HG02840 (cell line): Measurements from ENCODE around the gene ZNHIT2.

Experiments
- ATAC-seq: cut with Tn5 transposase; IDR thresholded peaks from one replicate; pipeline ENCODE4 v1.9.1; 2021; ENCODE audit warnings: mild to moderate bottlenecking, moderate library complexity, moderate number of reproducible peaks; ENCODE audit not compliant: unreplicated experiment, low FRiP score

Gene ZNHIT2

GRCh38 chr11:65078786-65079342, 38.6 kb downstream of the ZNHIT2 start:
- ATAC-seq = no peak

GRCh38 chr11:65078151-65078550, 39.4 kb downstream of the ZNHIT2 start:
- no peak for ATAC-seq

GRCh38 chr11:65077451-65077850, 40.0 kb downstream of the ZNHIT2 start:
- ATAC-seq = no peak

GRCh38 chr11:65072631-65072966, 44.9 kb downstream of the ZNHIT2 start:
- no peak for ATAC-seq

- no peak for ATAC-seq
Measured at GRCh38 chr11:65071907-65072630, 45.4 kb downstream of the ZNHIT2 start.

GRCh38 chr11:65069217-65069616, 48.3 kb downstream of the ZNHIT2 start:
- ATAC-seq = no peak

GRCh38 chr11:65067446-65067845, 50.1 kb downstream of the ZNHIT2 start:
- ATAC-seq = no peak

- no peak for ATAC-seq
Measured at GRCh38 chr11:65066805-65067291, 50.7 kb downstream of the ZNHIT2 start.
